GM19455 (cell line): ENCODE data around the gene ERI3.

Experiments used
- ATAC-seq: cut with Tn5 transposase; IDR thresholded peaks from one replicate; pipeline ENCODE4 v1.9.1; 2021; ENCODE audit not compliant: unreplicated experiment

Gene ERI3

GRCh38 chr1:44351289-44351688 lies 3.8 kb downstream of the ERI3 start:
- no peak for ATAC-seq

- ATAC-seq, result no peak
These were observed 7.0 kb downstream of the ERI3 start for GRCh38 chr1:44348061-44348485.

DNA sequence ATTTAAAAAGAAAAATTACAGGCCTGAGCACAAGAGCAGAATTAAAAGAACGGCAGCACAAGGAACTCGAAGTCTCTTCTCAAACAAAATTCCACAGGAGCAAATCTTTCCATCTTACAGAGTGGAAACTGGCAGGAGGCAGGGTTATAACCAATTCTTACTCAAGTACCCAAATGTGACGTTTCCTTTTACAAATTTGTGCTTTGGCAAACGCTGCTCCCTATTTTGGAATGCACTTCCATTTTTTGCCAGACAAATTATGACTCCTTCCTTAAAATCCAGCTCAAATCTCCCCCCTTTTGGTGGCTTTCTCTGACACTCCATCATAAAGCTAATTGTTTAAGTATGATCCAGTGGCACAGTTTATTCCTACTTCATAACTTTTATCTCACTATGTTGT lies 7.8 kb downstream of the ERI3 start:
- ATAC-seq, result no peak

DNA sequence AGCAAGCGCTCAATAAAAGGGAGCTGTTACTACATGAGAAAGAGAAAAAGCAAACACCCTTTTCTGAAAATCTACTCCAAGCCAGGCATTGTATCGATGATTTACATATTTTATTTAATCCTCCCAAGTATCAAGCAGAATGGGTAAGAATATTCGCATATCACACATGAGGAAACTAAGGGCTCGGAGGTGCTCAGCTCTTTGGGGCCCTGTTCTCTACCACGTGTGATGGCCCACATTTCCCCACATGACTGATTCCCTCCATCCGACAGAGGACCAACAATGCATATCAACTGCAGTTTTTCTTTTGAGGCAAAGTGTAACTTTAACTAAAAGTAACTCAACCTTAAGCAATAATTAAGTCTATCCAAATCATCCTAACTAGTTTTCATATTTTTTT lies 8.2 kb downstream of the ERI3 start:
- ATAC-seq, result no peak

- no peak for ATAC-seq
These were observed 8.9 kb downstream of the ERI3 start for GRCh38 chr1:44346184-44346583.

- no peak for ATAC-seq
These were observed 9.8 kb downstream of the ERI3 start for GRCh38 chr1:44345187-44345775.

DNA sequence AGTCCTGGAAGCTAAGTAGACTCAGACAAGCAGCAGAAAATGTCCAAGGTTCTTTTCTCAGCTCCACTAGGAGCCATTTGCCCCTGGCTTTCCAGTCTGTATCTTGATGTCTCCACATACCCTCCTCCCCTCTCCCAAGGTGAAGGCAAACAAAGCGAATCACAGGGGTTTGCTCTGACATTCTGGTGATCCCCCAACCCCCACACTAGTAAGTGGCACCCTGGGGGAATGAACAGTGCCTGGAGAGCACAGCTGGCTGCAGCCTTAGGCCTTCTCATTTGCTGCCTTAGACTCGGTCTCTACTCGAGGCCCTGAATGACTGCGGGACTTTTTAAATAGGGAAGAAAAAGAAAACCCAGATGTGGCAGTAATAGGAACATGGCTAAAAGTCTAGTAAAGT lies 15.3 kb downstream of the ERI3 start:
- ATAC-seq, result no peak

- ATAC-seq, result no peak
These were observed 16.9 kb downstream of the ERI3 start for GRCh38 chr1:44338136-44338535.

GRCh38 chr1:44336668-44337067 lies 18.4 kb downstream of the ERI3 start:
- no peak for ATAC-seq

DNA sequence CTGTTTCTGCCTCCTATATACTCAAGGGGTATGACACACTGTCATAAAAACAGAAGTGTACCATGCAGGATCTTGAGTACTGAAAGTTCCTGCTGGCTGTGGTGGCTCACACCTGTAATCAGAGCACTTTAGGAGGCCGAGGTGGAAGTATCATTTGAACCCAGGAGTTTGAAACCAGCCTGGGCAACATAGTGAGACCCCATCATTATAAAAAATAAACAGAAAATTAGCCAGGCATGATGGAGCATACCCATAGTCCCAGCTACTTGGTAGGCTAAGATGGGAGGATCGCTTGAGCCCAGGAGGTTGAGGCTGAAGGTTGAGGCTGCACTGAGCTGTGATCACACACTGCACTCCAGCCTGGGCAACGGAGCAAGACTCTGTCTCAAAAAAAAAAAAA lies 20.1 kb downstream of the ERI3 start:
- no peak for ATAC-seq

DNA sequence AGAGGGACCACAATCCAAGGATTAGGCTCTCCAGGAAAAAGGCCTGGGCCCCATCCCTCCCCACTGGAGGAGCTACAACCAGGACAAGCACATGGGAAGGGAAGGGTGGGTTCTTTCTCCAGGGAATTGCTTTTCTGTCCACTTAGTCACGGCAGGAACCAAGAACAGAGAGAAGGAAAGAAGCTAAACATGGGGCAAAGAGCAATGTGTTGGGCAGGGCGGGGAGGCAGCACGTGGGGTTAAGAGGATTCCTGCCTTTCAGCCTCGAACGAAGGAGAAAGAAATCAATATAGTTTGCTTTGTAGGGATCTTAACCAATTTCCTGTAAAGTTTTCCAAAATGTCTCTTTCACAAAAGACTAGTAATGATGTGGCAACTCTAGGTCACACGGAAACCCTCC lies 21.7 kb downstream of the ERI3 start:
- ATAC-seq, result no peak

DNA sequence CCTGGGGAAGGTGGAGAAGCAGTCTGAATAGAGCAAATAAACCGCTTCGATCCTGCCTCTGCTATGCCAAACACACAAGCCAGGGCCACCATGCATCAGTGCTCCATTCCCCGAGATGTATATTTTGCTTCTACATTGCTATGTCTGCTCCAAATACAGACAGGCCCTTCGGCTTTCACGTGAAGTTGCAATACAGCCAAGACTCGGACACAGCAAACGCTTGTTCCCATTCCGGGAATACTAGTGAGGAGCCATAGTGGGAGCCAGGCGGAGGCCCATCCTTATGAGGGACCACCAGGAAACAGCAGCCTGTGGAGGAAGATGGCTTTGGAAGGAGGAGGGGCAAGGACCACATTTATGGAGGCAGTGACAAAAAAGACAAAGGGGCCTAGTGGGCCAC lies 22.6 kb downstream of the ERI3 start:
- no peak for ATAC-seq

DNA sequence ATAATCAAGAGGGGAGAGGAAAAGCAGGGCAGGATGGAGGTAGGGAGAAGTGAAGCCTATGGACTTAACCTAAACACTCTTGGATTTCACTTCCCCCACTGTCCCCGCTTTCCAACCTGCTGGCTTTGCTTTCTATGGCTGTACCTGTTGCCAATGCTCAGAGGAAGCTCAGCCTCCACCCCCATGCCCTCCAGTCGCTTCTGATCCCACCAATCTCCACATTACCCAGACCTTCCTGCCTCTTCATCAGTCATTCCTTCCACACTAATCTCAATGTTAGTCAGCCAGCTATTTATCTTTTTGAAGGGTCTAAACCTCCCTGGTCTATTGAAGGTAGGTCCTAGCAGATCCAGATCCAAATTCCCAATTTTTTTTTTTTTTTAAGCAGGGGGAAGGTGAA lies 24.1 kb downstream of the ERI3 start:
- ATAC-seq, result no peak

DNA sequence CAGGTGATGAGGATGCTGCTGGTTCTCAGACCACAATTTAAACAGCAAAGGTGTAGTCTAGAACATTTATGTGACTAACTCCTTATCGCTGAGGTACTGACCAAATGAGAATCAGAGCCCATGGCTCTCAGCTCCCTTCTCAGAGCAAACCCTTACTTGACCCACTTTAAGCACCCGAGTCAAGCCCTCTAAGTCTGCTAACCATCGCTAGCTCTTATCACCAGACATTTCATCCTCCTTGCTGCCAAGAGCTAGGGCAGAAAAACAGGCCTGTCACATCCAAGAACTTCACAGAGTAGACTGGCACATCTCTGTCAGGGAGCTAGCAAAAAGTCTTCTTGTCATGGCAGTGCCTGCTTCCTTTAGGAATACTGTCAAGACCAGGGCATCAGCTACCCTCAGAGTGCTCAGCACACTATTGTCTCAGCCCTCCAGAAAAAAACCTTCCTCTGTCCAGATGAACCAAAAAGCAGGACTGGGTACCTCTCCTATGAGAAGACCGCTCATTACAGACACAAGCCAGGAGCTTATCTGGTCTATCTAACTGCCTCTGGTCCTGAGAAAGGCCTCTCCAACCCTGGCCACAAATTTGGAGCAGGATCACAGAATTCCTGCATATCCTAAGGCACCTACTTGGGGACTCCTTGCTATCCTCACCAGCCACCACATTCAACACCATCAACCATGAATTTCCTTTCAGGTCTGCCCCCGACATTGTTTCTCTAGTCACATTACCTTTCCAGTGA lies 26.2 kb downstream of the ERI3 start:
- ATAC-seq, result no peak

- no peak for ATAC-seq
These were observed 27.2 kb downstream of the ERI3 start for GRCh38 chr1:44327679-44328491.

GRCh38 chr1:44326821-44327465 lies 28.1 kb downstream of the ERI3 start:
- ATAC-seq, result no peak

DNA sequence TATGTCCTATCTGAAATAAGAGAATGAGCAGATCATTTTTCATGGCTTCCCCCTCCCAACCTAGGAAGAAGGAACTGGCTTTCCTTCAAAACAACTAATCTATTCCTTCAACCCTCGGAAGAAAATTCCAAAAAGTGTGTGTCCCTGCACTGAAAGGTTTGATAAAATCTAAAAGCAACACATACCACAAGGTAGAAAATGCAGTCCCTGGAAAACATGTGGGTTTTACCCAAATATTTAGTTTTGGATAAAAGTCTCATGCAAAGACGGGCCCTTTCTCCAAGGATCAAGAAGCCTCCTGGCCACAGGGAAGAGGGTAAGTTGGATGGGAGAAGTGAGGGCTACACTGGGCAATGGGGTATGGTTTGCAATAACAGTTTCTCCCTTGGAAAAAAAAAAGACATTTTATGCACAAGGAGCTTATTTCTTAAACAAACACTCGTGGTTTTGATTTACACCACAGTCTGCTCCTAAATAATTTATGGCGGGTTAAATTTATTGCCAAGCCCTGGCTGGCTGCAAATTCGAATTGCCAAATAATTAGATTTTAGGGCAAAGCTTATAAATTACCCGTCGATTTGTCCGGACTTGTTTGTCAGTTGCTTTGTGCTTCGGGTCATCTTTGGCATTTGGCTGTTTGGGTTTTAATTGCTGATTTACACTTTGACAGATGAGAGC lies 28.9 kb downstream of the ERI3 start:
- no peak for ATAC-seq

GRCh38 chr1:44323947-44324346 lies 31.1 kb downstream of the ERI3 start:
- no peak for ATAC-seq

GRCh38 chr1:44322367-44322766 lies 32.7 kb downstream of the ERI3 start:
- no peak for ATAC-seq

DNA sequence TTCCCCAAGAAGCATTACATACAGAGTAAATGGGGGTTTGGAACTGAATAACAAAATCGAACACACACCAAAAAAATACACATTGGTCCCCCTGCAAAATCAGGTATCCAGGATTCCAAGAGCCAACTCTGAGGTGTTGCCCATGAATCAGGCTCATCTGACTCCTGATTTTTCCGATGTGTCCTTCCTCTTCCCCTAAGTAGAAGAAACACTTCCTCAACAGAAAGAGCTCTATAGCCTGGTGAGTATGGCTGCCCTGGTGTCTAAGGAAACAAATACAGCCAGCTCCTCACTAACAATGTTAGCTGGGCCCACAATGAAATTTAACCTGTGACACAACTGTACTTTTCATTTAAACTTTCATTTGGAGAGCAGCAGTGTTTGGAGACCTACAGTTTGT lies 33.6 kb downstream of the ERI3 start:
- no peak for ATAC-seq
